OCI-LY1 (cell line): ENCODE data around the gene ATP11A.

Experiments used
- H2AFZ ChIP-seq: fragments of 200-600 bp; sonication (generic), shearing (Covaris generic); 2 replicates; pipeline ENCODE4 v1.6.0; 2014; ENCODE audit warnings: antibody characterized with exemption, mild to moderate bottlenecking, low read length
- H3F3A ChIP-seq: fragments of 200-600 bp; sonication (generic), shearing (Covaris generic); 2 replicates; pipeline ENCODE4 v1.6.0; 2014; ENCODE audit warnings: mild to moderate bottlenecking, antibody characterized with exemption, low read length, moderate library complexity; ENCODE audit not compliant: insufficient read depth
- H3K27ac ChIP-seq: fragments of 200-600 bp; sonication (generic); 2 replicates; pipeline ENCODE4 v1.5.1; 2014; ENCODE audit warnings: low read length, mixed run types, mild to moderate bottlenecking, low read depth; ENCODE audit not compliant: poor library complexity, severe bottlenecking
- H3K27me3 ChIP-seq: fragments of 200-600 bp; sonication (generic); 2 replicates; pipeline ENCODE4 v1.6.0; 2014; ENCODE audit warnings: antibody characterized with exemption, mild to moderate bottlenecking, low read length, moderate library complexity; ENCODE audit not compliant: insufficient read depth
- H3K36me3 ChIP-seq: fragments of 200-600 bp; sonication (generic); 2 replicates; pipeline ENCODE4 v1.6.1; 2014; ENCODE audit warnings: mild to moderate bottlenecking, antibody characterized with exemption, low read length, moderate library complexity, mixed read lengths; ENCODE audit not compliant: insufficient read depth
- H3K4me1 ChIP-seq: fragments of 200-600 bp; sonication (generic); 2 replicates; pipeline ENCODE4 v1.5.1; 2014; ENCODE audit warnings: mild to moderate bottlenecking, low read length, moderate library complexity; ENCODE audit not compliant: insufficient read depth, severe bottlenecking
- H3K4me2 ChIP-seq: fragments of 200-600 bp; sonication (generic), shearing (Covaris generic); 2 replicates; pipeline ENCODE4 v1.6.1; 2014; ENCODE audit warnings: low read length
- H3K4me3 ChIP-seq: fragments of 200-600 bp; sonication (generic); 2 replicates; pipeline ENCODE4 v1.5.1; 2014; ENCODE audit warnings: low read length, low read depth, mild to moderate bottlenecking, mixed read lengths; ENCODE audit not compliant: poor library complexity, severe bottlenecking
- H3K79me2 ChIP-seq: fragments of 200-600 bp; shearing (Covaris generic); 2 replicates; pipeline ENCODE4 v1.6.1; 2016; ENCODE audit warnings: mixed run types, low read length, mixed read lengths; ENCODE audit not compliant: insufficient read depth
- H3K9ac ChIP-seq: fragments of 200-600 bp; sonication (generic), shearing (Covaris generic); 2 replicates; pipeline ENCODE4 v1.6.1; 2014; ENCODE audit warnings: mild to moderate bottlenecking, low read length, mixed read lengths
- H3K9me2 ChIP-seq: fragments of 200-600 bp; sonication (generic), shearing (Covaris generic); 2 replicates; pipeline ENCODE4 v1.6.1; 2014; ENCODE audit warnings: low read depth, mild to moderate bottlenecking, low read length, mixed read lengths
- H3K9me3 ChIP-seq: fragments of 200-600 bp; shearing (Covaris generic); 2 replicates; pipeline ENCODE4 v1.6.1; 2014; ENCODE audit warnings: low read length, mixed read lengths
- H4K20me1 ChIP-seq: fragments of 200-600 bp; sonication (generic), shearing (Covaris generic); 2 replicates; pipeline ENCODE4 v1.6.0; 2016; ENCODE audit warnings: mild to moderate bottlenecking, low read length; ENCODE audit not compliant: insufficient read depth
- CTCF ChIP-seq: fragments of 200-600 bp; sonication (generic), shearing (Covaris generic); IDR thresholded peaks from 2 replicates; pipeline ENCODE4 v1.5.1; 2017; ENCODE audit warnings: mild to moderate bottlenecking, antibody characterized with exemption, low read length, moderate library complexity, mixed read lengths
- EZH2 ChIP-seq: fragments of 200-600 bp; sonication (generic), shearing (Covaris generic); IDR thresholded peaks from 2 replicates; pipeline ENCODE4 v1.8.0; 2017; ENCODE audit warnings: borderline replicate concordance, mixed run types, mild to moderate bottlenecking, antibody characterized with exemption, low read length, moderate library complexity, mixed read lengths

ATP11A gene

GRCh38 chr13:112669881-112670499, 19.8 kb upstream of the ATP11A start:
- Histone ChIP-seq H2AFZ (no peak overlapping the region), H3K27me3 (peaks cover 8% of the 10 kb centered on the region), H3K9me3 (no peaks in the 10 kb centered on the region), H3K36me3 (no peaks in the 10 kb centered on the region), H3K9me2 (no peaks in the 10 kb centered on the region), H4K20me1 (no peaks in the 10 kb centered on the region), H3K79me2 (no peaks in the 10 kb centered on the region), H3K9ac (no peak overlapping the region), H3K4me1 (no peaks in the 10 kb centered on the region), H3F3A (no peaks in the 10 kb centered on the region), H3K4me2 (no peak overlapping the region), H3K27ac (no peak overlapping the region), H3K4me3 (no peak overlapping the region)
- TF ChIP-seq EZH2: no peak
- no peak for TF ChIP-seq CTCF

GRCh38 chr13:112670864-112671263, 19.0 kb upstream of the ATP11A start:
- Histone ChIP-seq H3K27me3 (peaks cover 14% of the 10 kb centered on the region), H2AFZ (no peak overlapping the region), H3K4me3 (no peak overlapping the region), H4K20me1 (no peaks in the 10 kb centered on the region), H3K4me1 (no peaks in the 10 kb centered on the region), H3K79me2 (no peaks in the 10 kb centered on the region), H3K4me2 (no peak overlapping the region), H3K27ac (no peak overlapping the region), H3K36me3 (no peaks in the 10 kb centered on the region), H3K9me3 (no peaks in the 10 kb centered on the region), H3K9me2 (no peaks in the 10 kb centered on the region), H3K9ac (no peak overlapping the region), H3F3A (no peaks in the 10 kb centered on the region)
- TF ChIP-seq EZH2 (no peak), CTCF (no peak)

- Histone ChIP-seq H3K79me2 (no peaks in the 10 kb centered on the region), H3K27ac (no peak overlapping the region), H3K4me2 (no peak overlapping the region), H3K9me3 (no peaks in the 10 kb centered on the region), H2AFZ (no peak overlapping the region), H3K4me1 (no peaks in the 10 kb centered on the region), H3K4me3 (no peak overlapping the region), H4K20me1 (no peaks in the 10 kb centered on the region), H3F3A (no peaks in the 10 kb centered on the region), H3K27me3 (peaks cover 14% of the 10 kb centered on the region), H3K9me2 (no peaks in the 10 kb centered on the region), H3K9ac (no peak overlapping the region), H3K36me3 (no peaks in the 10 kb centered on the region)
- TF ChIP-seq CTCF: no peak
- TF ChIP-seq EZH2: no peak
These were observed 18.5 kb upstream of the ATP11A start for GRCh38 chr13:112671359-112671758.
